Endodermal cell (in vitro differentiated cells): Measurements from ENCODE around the gene GAN. TPM values are rescaled to one million over a fixed set of nuclear protein-coding genes. Genes with fewer than 3 reads are reported as not detected.
A peak's percentile ranks its signal among the peaks of the same experiment; 100 is the strongest.

Source experiments
- DNase-seq: peaks from one replicate; pipeline ENCODE4 v3.0.0-alpha.2; 2017
- H3K27ac ChIP-seq: 2 replicates; pipeline ENCODE4 v1.5.1; 2013; ENCODE audit warnings: mild to moderate bottlenecking, low read depth, low read length, moderate library complexity
- H3K27me3 ChIP-seq: 2 replicates; pipeline ENCODE4 v1.6.1; 2013; ENCODE audit warnings: mild to moderate bottlenecking, low read length, moderate library complexity; ENCODE audit not compliant: insufficient read depth, control insufficient read depth, poor library complexity, severe bottlenecking
- H3K36me3 ChIP-seq: 2 replicates; pipeline ENCODE4 v1.7.0; 2013; ENCODE audit warnings: mild to moderate bottlenecking, low read length, moderate library complexity; ENCODE audit not compliant: control insufficient read depth, insufficient read depth
- H3K4me1 ChIP-seq: one replicate; pipeline ENCODE4 v1.7.0; 2013; ENCODE audit warnings: low read length; ENCODE audit not compliant: control insufficient read depth, insufficient read depth
- H3K4me3 ChIP-seq: 2 replicates; pipeline ENCODE4 v1.5.1; 2013; ENCODE audit warnings: mild to moderate bottlenecking, low read length, moderate library complexity
- H3K9ac ChIP-seq: 2 replicates; pipeline ENCODE4 v1.6.1; 2013; ENCODE audit warnings: mild to moderate bottlenecking, low read length, moderate library complexity; ENCODE audit not compliant: poor library complexity, severe bottlenecking; ENCODE audit errors: extremely low read depth
- H3K9me3 ChIP-seq: 2 replicates; pipeline ENCODE4 v1.6.1; 2013; ENCODE audit warnings: mild to moderate bottlenecking, low read length, moderate library complexity; ENCODE audit not compliant: control insufficient read depth
- H3K27ac Mint-ChIP-seq: 2 replicates; pipeline ENCODE4 v1.8.0; 2020; ENCODE audit warnings: mixed read lengths
- H3K27me3 Mint-ChIP-seq: 2 replicates; pipeline ENCODE4 v1.8.0; 2021; ENCODE audit warnings: mild to moderate bottlenecking, mixed read lengths; ENCODE audit not compliant: insufficient read depth
- H3K36me3 Mint-ChIP-seq: 2 replicates; pipeline ENCODE4 v1.8.0; 2020; ENCODE audit warnings: low read depth, mixed read lengths
- H3K4me1 Mint-ChIP-seq: 2 replicates; pipeline ENCODE4 v1.8.0; 2020; ENCODE audit warnings: mixed read lengths
- H3K4me3 Mint-ChIP-seq: 2 replicates; pipeline ENCODE4 v1.8.0; 2020; ENCODE audit warnings: mild to moderate bottlenecking, moderate library complexity, mixed read lengths
- H3K9me3 Mint-ChIP-seq: 2 replicates; pipeline ENCODE4 v1.8.0; 2020; ENCODE audit warnings: mild to moderate bottlenecking, mixed read lengths
- WGBS, 2 experiments: methylation state at CpG; one replicate each; pipeline versions ENCODE4 v1.1.5 to v1.1.7; 2013; ENCODE audit warnings: missing lambda C conversion rate in 2 of 2, mixed read lengths in 1 of 2; ENCODE audit not compliant: insufficient coverage in 1 of 2, insufficient read length in 1 of 2; 5-methylcytosine and 5-hydroxymethylcytosine counted together
- total RNA-seq, 2 donors: library from RNA; stranded (reverse); fragmentation: NEBNext Ultra II Directional in 1 of 2; extraction: Animal tissue kit (Norgen Biotek cat#: 25700) in 1 of 2; gene quantifications; 2 replicates in 1 of 2; 3 replicates in 1 of 2; pipeline ENCODE4 v1.2.1, GENCODE V29; 2021
- TF ChIP-seq, protein P1 (sequence below): fragments of 200-600 bp; sonication (generic); conservative IDR thresholded peaks from 2 replicates; pipeline ENCODE4 v1.5.0; 2021; ENCODE audit warnings: antibody characterized with exemption, mild to moderate bottlenecking

Gene GAN
- total RNA-seq, 2 donors from 2014 or later = 23.4 to 28.9 TPM

- Mint-ChIP-seq H3K4me1 (peaks cover 15% of the 10 kb centered on the region), H3K36me3 (no peaks in the 10 kb centered on the region), H3K9me3 (no peaks in the 10 kb centered on the region), H3K4me3 (no peak overlapping the region), H3K27ac (no peak overlapping the region), H3K27me3 (peaks cover 2% of the 10 kb centered on the region)
- TF ChIP-seq, protein P1, sequence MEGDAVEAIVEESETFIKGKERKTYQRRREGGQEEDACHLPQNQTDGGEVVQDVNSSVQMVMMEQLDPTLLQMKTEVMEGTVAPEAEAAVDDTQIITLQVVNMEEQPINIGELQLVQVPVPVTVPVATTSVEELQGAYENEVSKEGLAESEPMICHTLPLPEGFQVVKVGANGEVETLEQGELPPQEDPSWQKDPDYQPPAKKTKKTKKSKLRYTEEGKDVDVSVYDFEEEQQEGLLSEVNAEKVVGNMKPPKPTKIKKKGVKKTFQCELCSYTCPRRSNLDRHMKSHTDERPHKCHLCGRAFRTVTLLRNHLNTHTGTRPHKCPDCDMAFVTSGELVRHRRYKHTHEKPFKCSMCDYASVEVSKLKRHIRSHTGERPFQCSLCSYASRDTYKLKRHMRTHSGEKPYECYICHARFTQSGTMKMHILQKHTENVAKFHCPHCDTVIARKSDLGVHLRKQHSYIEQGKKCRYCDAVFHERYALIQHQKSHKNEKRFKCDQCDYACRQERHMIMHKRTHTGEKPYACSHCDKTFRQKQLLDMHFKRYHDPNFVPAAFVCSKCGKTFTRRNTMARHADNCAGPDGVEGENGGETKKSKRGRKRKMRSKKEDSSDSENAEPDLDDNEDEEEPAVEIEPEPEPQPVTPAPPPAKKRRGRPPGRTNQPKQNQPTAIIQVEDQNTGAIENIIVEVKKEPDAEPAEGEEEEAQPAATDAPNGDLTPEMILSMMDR = no peak
- Histone ChIP-seq H3K4me3 (no peak overlapping the region), H3K27me3 (no peaks in the 10 kb centered on the region), H3K27ac (no peak overlapping the region), H3K9ac (no peak overlapping the region), H3K9me3 (no peaks in the 10 kb centered on the region), H3K36me3 (no peaks in the 10 kb centered on the region), H3K4me1 (no peaks in the 10 kb centered on the region)
- WGBS, 2 experiments = 86 to 90% methylated on average over 10 to 11 of the region's 11 CpGs
- DNase-seq = no peak
Measured at GRCh38 chr16:81413245-81413990, 98.7 kb downstream of the GAN start.

DNA sequence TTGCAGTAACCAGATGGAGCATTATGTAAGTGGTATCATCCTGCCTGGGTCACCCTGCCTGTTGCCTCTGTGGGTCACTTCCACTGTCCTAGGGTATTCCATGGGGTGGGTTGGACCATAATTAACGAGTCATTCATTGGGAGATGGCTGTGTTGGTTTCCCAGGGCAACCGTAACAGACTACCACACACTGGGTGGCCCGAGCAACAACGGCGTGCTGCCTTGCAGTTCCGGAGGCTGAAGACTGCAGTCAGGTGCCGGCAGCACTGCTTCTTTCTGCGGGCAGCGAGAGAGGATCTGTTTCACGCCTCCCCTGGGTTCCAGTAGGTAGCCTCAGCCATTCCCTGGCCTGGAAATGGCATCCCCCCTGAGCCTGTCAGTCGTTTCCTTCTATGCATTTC lies 101.0 kb downstream of the GAN start:
- 33 to 50% methylated on average over 9 to 11 of the region's 11 CpGs for WGBS, 2 experiments

DNA sequence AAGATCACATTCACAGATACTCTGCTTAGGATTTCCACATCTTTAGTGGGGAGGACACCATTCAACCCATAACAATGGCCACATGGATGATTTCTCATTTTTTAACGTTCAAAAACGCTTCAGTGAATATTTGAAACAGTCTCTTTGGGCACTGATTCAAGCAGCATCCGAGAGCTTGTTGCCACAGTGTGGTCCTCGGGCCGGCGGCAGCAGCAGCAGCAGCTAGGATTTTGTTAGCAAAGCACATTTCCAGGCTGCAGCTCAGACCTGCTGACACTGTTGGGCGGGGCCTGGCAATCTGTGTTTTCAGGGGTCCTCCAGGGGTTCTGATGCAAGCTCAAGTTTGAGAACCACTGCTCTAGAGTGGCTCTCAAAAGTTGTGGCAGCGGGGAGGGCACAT lies 102.0 kb downstream of the GAN start:
- Mint-ChIP-seq H3K27me3 (no peaks in the 10 kb centered on the region), H3K27ac (no peak overlapping the region), H3K36me3 (no peaks in the 10 kb centered on the region), H3K9me3 (peaks cover 4% of the 10 kb centered on the region), H3K4me3 (no peak overlapping the region), H3K4me1 (peaks cover 11% of the 10 kb centered on the region)
- Histone ChIP-seq H3K9ac (no peak overlapping the region), H3K4me3 (no peak overlapping the region), H3K9me3 (no peaks in the 10 kb centered on the region), H3K4me1 (no peaks in the 10 kb centered on the region), H3K36me3 (no peaks in the 10 kb centered on the region), H3K27me3 (no peaks in the 10 kb centered on the region), H3K27ac (no peak overlapping the region)
- WGBS, 2 experiments = 90 to 98% methylated on average over 5 to 8 of the region's 8 CpGs
- DNase-seq = no peak
- TF ChIP-seq, protein P1 = no peak

More for the DNA sequence above, 101.0 kb downstream of the GAN start:
- Histone ChIP-seq H3K4me3 (no peak overlapping the region), H3K36me3 (no peaks in the 10 kb centered on the region), H3K9ac (no peak overlapping the region), H3K4me1 (no peaks in the 10 kb centered on the region), H3K27me3 (no peaks in the 10 kb centered on the region), H3K9me3 (no peaks in the 10 kb centered on the region), H3K27ac (no peak overlapping the region)
- no peak overlapping the region for H3K27ac Mint-ChIP-seq
- H3K36me3 Mint-ChIP-seq = no peaks in the 10 kb centered on the region
- TF ChIP-seq, protein P1 = no peak
- H3K4me3 Mint-ChIP-seq = no peak overlapping the region
- H3K9me3 Mint-ChIP-seq = no peaks in the 10 kb centered on the region
- H3K27me3 Mint-ChIP-seq = no peaks in the 10 kb centered on the region
- peak; percentile 86 for DNase-seq
- peaks cover 14% of the 10 kb centered on the region for H3K4me1 Mint-ChIP-seq
